HG03097 (cell line): Measurements from ENCODE around the gene HJURP.

Experiments
- ATAC-seq: cut with Tn5 transposase; IDR thresholded peaks from one replicate; pipeline ENCODE4 v1.9.1; 2021; ENCODE audit not compliant: unreplicated experiment, low FRiP score

HJURP gene

DNA sequence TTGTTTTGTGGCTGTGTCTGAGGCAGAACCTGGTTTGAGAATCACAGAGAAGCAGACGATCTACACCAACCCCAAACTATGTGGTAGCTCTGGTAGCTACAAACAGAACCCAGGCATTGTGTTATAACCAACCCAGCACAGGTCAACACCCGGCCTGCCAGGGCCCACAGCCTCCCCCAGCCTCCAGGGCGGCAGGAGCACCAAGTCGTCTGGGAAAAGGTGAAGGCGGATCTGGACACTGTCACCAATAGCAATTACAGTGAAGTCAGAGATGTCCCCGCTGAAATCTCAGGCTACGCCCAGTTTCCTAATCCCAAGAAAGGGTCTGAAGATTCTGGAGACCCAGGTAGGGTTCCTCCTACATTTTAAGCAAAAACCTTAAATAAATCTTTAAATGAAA lies 3.6 kb downstream of the HJURP start:
- ATAC-seq, result no peak

DNA sequence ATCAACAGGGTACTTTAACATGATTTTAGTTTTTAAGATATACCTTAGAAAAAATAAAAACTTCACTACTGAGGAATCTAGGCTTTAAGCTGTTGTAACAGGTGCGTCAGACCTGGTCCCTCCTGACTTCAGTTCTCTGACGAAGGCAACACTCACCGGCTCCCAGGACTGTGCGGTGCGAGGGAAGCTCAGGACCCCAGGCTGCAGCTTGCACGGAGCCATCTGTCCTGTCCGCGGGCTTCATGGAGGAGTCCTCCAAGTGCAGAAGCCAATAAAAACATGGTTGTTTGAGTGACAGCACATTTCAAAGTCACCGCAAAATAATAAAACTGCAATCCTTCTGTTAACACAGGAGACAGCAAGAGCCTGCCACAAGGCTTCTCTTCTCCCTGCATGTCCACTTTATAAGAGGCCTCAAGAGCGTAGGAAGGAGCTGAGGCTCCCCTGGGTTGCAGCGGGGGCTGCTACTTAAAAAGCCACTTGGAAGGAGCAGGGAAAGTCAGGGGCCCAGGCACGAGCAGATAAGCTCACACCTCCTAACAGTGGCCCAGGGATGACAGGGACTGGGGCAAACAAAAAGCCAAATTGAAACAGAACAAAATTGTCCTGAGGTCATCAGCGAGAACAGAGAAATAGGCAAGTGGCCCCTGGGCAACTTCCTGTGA lies 4.6 kb downstream of the HJURP start:
- no peak for ATAC-seq

DNA sequence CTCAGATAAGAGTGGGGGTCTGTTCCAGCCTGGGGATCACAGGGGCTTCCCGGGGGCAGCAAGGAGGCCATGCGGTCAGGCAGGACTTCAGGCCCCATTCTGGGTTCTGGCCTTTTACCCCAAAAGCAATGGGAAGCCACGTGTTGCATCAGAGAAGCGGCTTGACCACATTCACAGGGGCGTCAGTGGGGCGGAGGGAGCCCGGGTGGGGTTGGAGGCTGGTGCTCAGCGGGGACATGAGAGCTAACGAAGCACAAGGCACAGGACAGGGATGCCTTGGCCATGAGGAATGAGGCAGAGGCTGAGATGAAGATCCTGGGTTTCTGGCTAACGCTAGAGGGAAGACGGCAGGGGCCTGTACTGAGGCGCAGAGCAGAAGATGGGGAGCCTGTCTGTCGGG lies 6.1 kb downstream of the HJURP start:
- ATAC-seq, result no peak

DNA sequence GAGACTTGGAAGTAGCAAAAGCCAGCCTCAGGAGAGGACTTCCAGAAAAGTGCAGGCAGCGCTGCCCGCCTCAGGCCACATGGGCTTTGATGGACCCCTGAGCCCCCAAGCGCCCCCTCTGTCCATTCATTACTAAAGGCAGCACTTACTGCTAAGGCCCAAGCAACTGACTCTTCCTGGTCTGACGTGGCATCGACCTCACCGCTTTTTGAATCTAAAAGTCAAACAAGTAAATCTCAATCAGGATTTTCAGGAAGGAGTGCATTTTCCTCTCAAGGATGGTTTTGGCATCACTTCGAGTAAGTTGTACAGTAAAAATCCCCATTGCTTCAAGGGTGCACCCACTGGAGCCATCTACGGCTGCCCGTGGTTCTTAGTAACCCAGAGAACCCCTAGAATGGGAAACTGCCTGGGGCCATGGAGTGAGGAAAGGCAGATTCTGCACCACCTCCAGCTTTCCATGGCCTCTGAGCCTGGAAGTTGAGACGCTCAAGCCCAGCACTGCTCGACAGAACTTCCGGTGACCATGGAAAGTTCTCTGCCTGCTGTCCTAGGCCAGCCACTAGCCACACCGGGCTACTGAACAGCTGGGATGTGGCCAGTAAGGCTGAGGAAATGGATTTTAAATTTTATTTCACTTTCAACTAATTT lies 7.0 kb downstream of the HJURP start:
- no peak for ATAC-seq

DNA sequence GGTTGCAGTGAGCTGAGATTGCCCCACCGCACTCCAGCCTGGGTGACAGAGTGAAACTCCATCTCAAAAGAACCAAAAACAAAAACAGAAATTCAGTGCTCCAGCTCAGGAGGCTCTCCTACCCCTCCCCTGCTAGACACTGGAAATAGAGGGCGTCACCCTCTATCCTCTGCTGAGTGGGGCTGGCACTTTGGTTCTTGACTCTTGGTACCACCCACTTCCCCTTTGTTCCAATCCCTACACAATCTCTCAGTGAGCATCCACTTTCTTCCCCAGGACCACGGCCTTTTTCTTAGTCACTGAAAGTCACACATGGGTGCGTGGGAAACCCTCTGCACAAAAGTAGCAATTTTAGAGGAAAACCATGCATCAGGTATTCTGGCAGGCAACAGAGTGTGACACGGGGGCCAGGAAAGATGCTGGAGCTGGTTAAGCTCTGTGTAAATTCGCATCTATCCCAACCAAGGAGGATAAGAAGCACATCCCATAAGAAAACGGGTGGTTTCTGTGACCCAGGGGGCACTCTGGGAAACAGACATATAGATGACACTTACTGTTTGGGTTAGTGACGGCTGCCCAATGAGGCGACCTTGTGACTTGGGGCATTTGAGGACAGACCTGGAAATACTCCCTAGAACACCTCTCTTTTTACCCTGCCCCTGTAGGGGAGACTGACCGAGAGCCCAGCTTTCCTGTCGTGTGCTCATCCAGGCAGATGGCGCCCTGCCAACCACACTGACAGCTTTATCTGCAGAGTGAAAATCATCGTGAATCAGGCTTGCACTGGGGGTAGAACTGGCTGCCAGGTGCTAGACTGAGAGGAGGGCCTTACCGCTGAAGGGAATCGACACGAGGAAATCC lies 7.7 kb downstream of the HJURP start:
- no peak for ATAC-seq

DNA sequence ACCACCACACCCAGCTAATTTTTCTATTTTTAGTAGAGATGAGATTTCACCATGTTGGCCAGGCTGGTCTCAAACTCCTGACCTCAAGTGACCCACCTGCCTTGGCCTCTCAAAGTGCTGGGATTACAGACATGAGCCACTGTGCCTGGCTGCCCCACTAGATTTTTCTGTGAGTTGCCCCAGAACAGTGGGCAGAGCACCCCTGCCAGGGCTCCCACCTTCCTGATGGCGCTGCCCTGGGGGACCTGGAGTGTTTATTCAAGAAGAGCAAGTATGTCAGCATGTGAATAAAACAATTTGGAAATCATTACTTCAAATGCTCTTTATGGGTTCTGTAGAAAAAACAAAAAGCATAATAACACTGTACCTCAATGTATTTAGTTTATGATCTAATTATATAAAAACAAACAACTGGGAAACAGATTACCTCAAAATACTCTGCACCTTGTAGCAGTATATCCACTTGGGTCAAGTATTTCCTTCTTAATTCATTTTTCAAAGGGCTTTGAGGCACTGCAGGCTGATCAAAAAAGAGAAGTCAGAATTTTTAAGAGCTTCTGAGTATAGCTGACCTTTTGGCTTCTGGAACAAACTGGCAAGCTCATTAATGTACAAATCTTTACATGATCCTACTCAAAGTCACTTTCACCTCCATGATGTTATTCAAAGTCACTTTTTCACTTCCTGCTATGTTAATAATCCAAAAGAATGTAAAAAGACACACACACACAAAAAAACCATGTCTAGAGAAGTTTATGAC lies 8.9 kb downstream of the HJURP start:
- ATAC-seq, result no peak

DNA sequence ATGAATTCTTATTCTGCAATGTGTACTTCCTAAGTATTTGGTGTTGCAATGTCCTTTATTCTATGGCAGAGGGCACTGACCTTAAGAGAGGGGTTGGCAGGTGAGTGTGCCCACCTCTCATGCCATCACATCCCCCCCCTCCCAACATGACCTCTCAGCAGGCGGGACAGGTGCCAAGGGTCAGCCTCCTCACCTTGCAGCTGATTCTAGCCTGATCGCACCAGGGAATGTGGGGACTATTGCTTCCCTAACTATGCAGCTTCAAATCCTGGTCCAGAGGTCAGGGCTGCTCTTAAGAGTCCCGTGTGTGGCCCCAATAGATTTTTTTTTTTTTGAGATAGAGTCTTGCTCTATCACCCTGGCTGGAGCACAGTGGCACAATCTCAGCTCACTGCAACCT lies 9.5 kb downstream of the HJURP start:
- ATAC-seq, result no peak

DNA sequence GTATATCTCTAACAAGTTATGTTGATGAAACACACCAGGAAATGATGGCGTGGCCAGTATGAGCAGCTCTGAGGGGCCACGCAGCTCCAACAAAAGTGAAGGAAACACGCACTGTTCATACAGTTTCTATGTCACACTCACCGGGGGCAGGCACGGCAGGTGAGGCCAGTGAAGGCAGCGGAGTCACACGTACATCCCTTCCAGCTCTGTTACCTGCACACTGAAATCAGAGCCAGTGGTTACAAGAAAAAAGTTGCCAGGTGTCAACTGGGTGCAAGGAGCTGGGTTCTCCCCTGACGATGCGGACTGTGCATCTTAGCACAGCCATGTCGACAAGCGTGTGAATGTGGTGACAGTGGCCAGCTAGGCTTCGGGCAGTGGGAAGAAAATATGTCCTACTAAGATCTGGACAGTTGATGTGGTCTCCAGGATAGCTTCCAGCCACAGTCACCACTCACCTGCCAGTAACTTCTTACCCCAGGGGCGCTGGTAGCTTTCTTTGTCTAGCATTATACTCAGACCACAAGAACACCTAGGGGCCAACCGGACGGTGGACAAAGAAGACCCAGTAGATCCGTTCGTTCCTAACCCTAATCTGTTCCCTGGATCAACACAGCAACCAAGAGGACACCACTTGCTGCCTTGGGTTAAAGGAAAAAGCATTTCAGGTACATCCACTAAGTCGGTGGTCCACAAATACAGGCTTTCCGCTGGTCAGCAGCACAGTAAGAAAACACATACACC lies 10.1 kb downstream of the HJURP start:
- ATAC-seq, result no peak

DNA sequence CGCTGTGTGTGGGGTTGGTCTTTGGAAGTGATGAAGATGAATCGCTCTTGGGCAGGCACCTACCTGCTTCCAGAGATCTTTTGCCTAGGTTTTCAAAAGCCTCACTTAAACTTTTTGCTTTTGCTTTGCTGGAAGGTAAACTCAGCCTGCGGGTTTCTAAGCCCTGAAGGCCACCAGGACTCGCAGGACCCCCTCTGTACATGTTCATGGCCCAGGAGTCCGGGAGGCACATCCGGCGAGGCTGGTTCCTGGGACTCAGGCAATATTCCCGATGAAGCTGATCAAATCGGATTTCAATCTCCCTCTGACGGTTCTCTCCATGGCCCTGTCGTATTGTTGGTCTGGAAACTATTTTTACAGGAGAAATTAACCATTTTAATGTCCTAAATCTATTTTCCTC lies 13.2 kb downstream of the HJURP start:
- ATAC-seq, result no peak

DNA sequence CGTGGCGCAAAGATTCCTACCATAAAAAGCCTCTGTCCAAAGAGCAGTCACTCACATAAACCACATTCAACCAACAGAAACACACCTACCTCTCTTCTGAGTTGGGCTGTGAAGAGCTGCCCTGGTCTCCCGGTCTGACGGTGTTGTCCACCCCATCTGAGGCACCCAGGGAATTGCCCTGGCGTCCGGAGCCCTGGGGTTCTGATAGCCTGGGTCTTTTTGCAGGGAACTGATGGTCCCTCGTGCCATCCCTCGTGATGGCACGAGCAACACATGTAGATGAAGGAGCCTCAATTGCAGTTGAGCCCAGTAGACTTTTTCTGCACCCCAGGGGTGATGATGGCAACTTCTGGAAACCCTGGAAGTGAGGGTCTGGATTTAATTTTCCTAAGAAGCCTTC lies 13.8 kb downstream of the HJURP start:
- ATAC-seq, result no peak

DNA sequence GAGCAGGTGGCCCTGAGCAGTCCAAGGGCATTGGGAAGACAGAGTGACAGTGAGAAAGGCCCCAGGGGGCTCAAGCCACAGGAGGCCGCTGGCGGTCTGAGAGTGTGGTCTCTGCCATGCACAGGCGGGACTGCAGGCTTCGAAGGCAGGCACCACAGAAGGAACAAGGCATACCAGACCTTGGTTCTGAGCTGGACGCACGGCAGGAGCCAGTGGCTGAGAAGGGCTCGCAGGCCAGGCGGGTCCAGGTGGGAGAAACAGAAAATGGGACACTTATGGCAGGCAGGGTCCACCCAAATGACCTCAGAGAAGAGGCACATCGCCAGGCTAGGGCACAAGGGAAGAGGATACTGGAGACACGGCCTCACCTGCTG lies 14.9 kb downstream of the HJURP start:
- no peak for ATAC-seq

DNA sequence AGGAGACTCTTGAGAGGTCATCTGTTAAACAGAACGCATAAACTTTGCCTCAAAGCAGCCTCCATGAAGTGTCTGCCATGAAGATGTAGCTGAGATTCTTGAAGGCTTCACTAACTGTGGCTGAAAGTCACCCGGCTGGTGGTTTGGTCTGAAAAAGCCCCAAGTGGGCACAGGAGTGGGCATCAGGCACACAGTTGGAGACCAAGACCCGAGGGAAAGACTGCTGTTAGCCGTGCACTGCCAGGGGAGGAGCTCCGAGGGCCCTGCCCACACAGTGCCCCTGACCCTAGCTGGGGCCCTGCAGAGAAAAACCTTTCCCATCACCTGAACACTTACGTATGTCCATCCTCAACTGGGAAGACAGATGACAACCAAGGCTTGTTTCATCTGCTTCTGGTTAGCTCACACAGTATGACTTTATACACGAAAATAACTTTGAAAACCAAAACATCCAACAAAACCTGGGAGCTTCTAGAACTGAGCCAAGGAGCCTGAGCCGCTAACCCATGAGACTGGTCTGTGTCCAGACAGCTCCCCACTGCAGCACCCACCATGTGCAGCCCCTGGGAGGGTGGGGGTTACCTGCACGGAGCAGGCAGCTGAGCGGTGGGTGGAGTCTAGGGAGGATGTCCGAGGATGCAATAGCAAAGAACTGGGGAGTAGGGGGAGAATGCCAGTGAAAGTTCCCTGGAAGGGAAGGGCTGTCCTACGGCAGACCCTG lies 15.4 kb downstream of the HJURP start:
- no peak for ATAC-seq

DNA sequence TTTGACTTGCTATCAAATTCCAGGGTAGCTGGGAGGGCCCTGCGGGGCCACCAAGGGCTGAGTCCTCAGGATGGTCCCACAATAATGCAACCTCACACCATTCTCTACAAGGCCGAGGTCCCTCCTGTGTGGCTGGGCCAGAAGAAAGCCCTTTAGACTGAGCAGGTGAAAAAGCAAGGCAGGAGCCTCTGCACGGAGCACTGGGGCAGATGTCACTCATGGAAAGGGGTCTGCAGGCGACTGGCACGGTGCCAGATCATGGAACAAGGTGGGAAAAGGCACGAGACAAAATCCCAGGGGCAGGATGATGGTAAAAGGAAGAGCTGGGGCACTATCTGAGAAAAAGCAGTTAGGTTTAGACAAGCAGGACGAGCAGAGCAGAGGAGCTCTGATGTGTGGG lies 16.1 kb downstream of the HJURP start:
- ATAC-seq, result no peak

DNA sequence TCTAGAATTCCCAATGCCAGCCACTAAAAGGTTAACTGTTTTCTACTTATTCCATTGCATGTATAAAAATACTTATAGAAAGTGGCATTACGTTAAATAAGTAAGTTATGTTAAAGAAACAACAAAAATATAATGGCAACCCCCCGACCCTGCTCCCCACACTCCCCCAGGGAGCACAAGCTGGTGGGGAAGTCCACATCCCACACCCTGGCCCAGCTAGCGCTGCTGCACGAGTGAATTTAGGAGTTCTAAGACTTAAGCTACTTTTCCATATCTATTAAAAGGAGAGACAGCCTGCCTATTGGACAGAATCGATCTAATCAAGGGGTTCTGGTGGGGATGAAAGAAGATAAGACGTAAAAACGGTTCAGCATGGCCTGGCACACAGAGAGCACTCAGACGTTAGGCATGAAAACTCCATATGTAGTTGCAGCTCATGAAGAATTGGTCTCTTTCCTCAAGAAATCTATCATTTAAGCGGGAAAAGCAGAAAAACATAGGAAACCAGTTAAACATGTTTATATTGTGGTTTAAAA lies 16.6 kb downstream of the HJURP start:
- ATAC-seq, result no peak

DNA sequence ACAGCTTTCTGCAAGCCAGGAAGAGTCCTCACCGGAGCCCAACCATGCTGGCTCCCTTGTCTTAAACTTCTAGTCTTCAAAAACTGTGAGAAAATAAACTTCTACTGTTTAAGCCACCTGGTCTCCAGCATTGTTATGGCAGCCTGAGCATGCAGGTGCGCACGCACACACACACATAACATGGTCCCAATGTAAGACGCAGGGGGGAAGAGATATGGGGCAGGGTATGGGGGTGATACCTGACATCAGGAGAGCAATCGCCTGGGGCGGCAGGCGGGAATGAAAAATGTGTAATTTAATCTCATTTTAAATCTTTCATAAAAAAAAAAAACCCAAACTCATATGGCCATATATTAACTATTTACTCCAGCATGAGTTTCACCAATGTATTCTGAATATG lies 18.0 kb downstream of the HJURP start:
- ATAC-seq, result no peak

DNA sequence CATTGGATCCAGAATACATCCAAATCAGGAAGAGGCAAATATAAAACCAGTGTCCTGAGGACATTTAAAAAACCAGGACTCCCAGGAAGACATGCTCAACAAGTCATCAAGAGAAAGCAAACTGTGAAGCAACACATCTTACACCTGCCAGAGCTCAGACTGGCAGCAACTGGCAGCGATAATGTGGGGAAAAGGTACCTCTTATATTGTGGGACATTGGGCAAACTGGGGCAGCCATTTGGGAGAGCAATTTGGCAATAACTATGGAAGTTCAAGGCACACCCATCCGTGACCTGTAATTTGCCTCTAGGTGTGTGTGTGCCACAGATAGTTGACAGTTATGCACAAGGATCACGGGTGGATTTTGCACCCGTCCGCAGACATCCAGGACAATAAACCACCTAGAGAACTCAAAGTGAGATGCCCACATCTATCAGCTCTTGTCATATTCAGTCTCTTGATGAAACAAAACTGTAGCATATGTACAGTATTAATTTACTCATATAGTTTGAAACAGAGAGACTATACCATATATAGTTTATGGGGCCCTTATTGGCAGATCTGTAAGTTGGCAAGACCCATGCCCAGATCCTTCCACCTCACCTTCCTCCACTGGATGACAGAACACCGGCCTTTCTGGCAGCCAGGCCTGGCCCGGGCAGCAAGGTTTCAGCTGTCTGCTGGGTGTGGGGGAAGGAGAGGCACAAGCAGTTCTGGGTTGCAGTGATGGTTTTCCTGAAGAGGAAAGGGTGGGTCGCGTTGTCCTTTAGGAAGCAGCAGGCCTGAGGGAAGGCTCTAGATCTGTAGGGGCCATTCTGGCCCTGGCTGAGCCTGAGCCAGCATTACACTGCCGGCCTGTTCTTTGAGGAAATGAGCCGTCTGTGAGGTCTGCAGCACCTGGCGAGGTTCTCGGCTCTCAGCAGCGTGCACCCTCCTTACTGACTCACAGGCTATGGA lies 18.8 kb downstream of the HJURP start:
- ATAC-seq, result no peak

DNA sequence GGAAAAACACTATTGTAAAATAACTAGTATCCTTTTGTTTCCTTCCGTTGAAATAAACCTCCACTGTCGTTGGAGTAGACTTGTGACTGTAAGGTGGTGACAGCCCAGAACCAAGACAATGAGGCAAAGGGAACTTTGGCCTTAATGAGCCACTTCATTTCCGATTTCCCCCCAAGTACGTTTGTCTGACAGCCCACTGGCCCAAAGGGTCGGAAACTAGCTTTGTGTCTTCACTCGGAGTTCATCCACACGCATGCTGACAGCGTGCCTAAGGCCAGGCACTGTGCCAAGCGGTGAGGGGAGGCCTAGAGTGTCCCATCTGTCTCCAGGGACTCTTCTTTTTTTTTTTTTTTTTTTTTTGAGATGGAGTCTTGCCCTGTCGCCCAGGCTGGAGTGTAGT lies 21.0 kb downstream of the HJURP start:
- ATAC-seq, result no peak

DNA sequence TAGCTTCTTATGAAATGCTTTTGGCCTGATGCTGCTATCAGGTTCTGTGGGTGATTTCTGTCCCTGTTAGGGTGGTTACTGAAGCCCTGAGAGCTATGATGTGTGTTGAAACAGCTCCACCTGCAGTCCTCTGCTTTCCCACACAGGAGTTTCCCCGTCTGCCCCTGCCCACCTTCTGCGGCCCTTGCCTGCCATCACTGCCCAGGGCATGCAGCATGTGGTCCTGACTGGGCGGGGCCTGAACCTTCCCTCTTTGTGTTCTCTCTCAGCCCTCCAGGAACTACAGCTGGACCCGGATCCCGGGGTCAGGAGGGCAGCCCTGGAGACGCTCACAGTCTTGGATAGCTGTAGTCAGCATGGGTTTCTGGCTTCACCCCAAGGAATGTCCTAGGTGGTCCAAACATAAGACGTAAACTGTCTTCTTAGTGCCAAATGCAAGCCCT lies 21.4 kb downstream of the HJURP start:
- ATAC-seq, result no peak
